Fibroblast of lung (primary cell): ENCODE results near the gene LY6G6C. TPM values are rescaled to one million over a fixed set of nuclear protein-coding genes. Genes with fewer than 3 reads are reported as not detected.

Experiments used
- DNase-seq, 2 donors: peaks; one replicate each; pipeline versions ENCODE4 v3.0.0 to v3.0.0-alpha.2; 2010; ENCODE audit warnings: low read depth in 2 of 2
- H2AFZ ChIP-seq: 2 replicates; pipeline ENCODE4 v1.5.1; 2012; ENCODE audit warnings: low read length, control low read depth, inconsistent platforms
- H3K27ac ChIP-seq: 2 replicates; pipeline ENCODE4 v1.5.1; 2011; ENCODE audit warnings: low read length, control low read depth; ENCODE audit not compliant: insufficient read depth
- H3K27me3 ChIP-seq: 2 replicates; pipeline ENCODE4 v1.5.1; 2011; ENCODE audit warnings: mild to moderate bottlenecking, low read length; ENCODE audit not compliant: control insufficient read depth, insufficient read depth
- H3K36me3 ChIP-seq: 2 replicates; pipeline ENCODE4 v1.5.1; 2011; ENCODE audit warnings: low read length; ENCODE audit not compliant: control insufficient read depth, insufficient read depth
- H3K4me1 ChIP-seq: 2 replicates; pipeline ENCODE4 v1.5.1; 2011; ENCODE audit warnings: low read length; ENCODE audit not compliant: control insufficient read depth, insufficient read depth; ENCODE audit errors: extremely low read depth
- H3K4me2 ChIP-seq: 2 replicates; pipeline ENCODE4 v1.5.1; 2011; ENCODE audit warnings: low read length, control low read depth; ENCODE audit not compliant: insufficient read depth; ENCODE audit errors: extremely low read depth
- H3K4me3 ChIP-seq, 4 experiments: fragments of 200-600 bp in 1 of 4; sonication (generic) in 1 of 4; replicated peaks in 1 of 4; 2 replicates each; pipeline ENCODE4 v1.5.1; 2011 to 2016; ENCODE audit warnings: low read length in 4 of 4, low read depth in 3 of 4, mild to moderate bottlenecking in 3 of 4, control low read depth in 2 of 4, inconsistent platforms in 1 of 4, mixed read lengths in 1 of 4; ENCODE audit not compliant: insufficient read depth in 1 of 4; ENCODE audit errors: control extremely low read depth in 1 of 4
- H3K79me2 ChIP-seq: 2 replicates; pipeline ENCODE4 v1.5.1; 2012; ENCODE audit warnings: mild to moderate bottlenecking, low read length, inconsistent platforms; ENCODE audit not compliant: control insufficient read depth, insufficient read depth
- H3K9ac ChIP-seq: 2 replicates; pipeline ENCODE4 v1.5.1; 2011; ENCODE audit warnings: mild to moderate bottlenecking, low read length, control low read depth; ENCODE audit not compliant: insufficient read depth
- H3K9me3 ChIP-seq: 2 replicates; pipeline ENCODE4 v1.5.1; 2012; ENCODE audit warnings: low read depth, low read length; ENCODE audit not compliant: control insufficient read depth, insufficient read depth
- H4K20me1 ChIP-seq: 2 replicates; pipeline ENCODE4 v1.5.1; 2011; ENCODE audit warnings: low read length; ENCODE audit not compliant: control insufficient read depth, insufficient read depth; ENCODE audit errors: extremely low read depth
- CTCF ChIP-seq, 2 donors: IDR thresholded peaks in 1 of 2; conservative IDR thresholded peaks in 1 of 2; 1 replicate in 1 of 2; 2 replicates in 1 of 2; pipeline ENCODE4 v1.5.1; 2011 to 2012; ENCODE audit warnings: low read length in 2 of 2, control low read depth in 1 of 2, inconsistent platforms in 1 of 2, low read depth in 1 of 2, mild to moderate bottlenecking in 1 of 2
- EZH2 ChIP-seq: IDR thresholded peaks from 2 replicates; pipeline ENCODE4 v1.5.1; 2012; ENCODE audit warnings: low read length, control low read depth, mild to moderate bottlenecking; ENCODE audit errors: missing control alignments
- polyA plus RNA-seq, 2 donors: library from polyadenylated mRNA; depleted of rRNA in 1 of 2; stranded (reverse) in 1 of 2; unstranded in 1 of 2; fragments of >200 nt; gene quantifications; 2 replicates each; pipeline ENCODE4 v1.2.1, GENCODE V29; 2011 to 2012; ENCODE audit warnings: missing spikeins in 1 of 2
- total RNA-seq: library from RNA; depleted of rRNA; stranded (reverse); fragments of >200 nt; gene quantifications from 2 replicates; pipeline ENCODE4 v1.2.1, GENCODE V29; 2014

LY6G6C gene
- total and polyA plus RNA-seq, 2 donors (not counting 1 experiment from before 2014, with no cell fraction given) = not detected

DNA sequence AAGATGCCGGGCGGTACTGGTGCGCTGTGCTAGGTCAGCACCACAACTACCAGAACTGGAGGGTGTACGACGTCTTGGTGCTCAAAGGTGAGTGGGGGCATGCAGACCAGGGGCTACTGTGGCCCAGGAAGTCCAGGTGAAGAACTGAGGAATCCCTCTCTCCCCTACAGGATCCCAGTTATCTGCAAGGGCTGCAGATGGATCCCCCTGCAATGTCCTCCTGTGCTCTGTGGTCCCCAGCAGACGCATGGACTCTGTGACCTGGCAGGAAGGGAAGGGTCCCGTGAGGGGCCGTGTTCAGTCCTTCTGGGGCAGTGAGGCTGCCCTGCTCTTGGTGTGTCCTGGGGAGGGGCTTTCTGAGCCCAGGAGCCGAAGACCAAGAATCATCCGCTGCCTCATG is 13.8 kb downstream of the LY6G6C start:
- H3K79me2 ChIP-seq = peaks cover 2% of the 10 kb centered on the region
- H3K9ac ChIP-seq = no peak overlapping the region
- peaks cover 13% of the 10 kb centered on the region for H3K27me3 ChIP-seq
- no peaks in the 10 kb centered on the region for H4K20me1 ChIP-seq
- H3K4me1 ChIP-seq = no peaks in the 10 kb centered on the region
- no peak for DNase-seq
- H3K36me3 ChIP-seq = no peaks in the 10 kb centered on the region
- no peak overlapping the region for H3K4me2 ChIP-seq
- H3K27ac ChIP-seq = no peak overlapping the region
- H3K9me3 ChIP-seq = no peaks in the 10 kb centered on the region
- H2AFZ ChIP-seq = no peak overlapping the region
- H3K4me3 ChIP-seq = no peak overlapping the region
- no peak for TF ChIP-seq CTCF (conservative IDR thresholded peaks at IDR 0.05 in 1 of 2, IDR thresholded peaks at IDR 0.05 in 1 of 2; ENCODE audit: low read depth in 1 of 2, low read length in 2 of 2)

DNA sequence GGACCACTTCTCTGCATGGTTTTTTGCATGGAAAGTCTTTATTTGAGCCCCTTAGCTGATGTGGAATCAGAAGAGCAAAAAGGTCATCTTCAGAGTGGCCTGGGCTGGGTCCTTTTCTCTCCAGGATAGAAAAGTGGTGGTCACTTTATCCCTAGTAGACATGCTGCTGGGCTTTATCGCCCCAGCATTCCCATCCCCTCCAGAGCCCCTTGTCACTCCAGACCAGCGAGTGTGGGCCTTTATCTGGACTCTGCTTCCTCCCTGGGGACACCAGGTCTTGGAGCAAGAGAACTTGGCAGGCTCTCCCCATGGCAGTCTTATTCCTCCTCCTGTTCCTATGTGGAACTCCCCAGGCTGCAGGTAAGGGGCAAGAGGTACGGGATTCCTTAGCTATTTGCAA is 14.9 kb downstream of the LY6G6C start, which contains the start of gene LY6G6F:
Gene LY6G6F, plus strand, starts transcription at position 268 of the 400 bp plus-strand sequence. Its CDS starts 41 bp downstream, at position 309.
- no peaks in the 10 kb centered on the region for H3K36me3 ChIP-seq
- no peak within 1 kb of the TSS for H3K9ac ChIP-seq
- DNase-seq = no peak
- TF ChIP-seq EZH2 (no peak), CTCF (conservative IDR thresholded peaks at IDR 0.05 in 1 of 2, IDR thresholded peaks at IDR 0.05 in 1 of 2; ENCODE audit: low read depth in 1 of 2, low read length in 2 of 2) (no peak)
- H3K27ac ChIP-seq = no peak within 1 kb of the TSS
- no peak within 1 kb of the TSS for H2AFZ ChIP-seq
- H3K4me3 ChIP-seq = no peak within 1 kb of the TSS
- no peaks in the 10 kb centered on the region for H3K9me3 ChIP-seq
- no peak within 1 kb of the TSS for H3K4me2 ChIP-seq
- H3K79me2 ChIP-seq = peaks cover 11% of the 10 kb centered on the region
- no peaks in the 10 kb centered on the region for H4K20me1 ChIP-seq
- peaks cover 8% of the 10 kb centered on the region for H3K27me3 ChIP-seq
- peaks cover 5% of the 10 kb centered on the region for H3K4me1 ChIP-seq

- Histone ChIP-seq H3K9me3 (no peaks in the 10 kb centered on the region), H3K27ac (no peak overlapping the region), H3K79me2 (peaks cover 18% of the 10 kb centered on the region), H3K36me3 (no peaks in the 10 kb centered on the region), H2AFZ (no peak overlapping the region), H3K4me3 (no peak overlapping the region), H3K9ac (no peak overlapping the region), H3K27me3 (peaks cover 5% of the 10 kb centered on the region), H4K20me1 (no peaks in the 10 kb centered on the region), H3K4me2 (no peak overlapping the region), H3K4me1 (peaks cover 8% of the 10 kb centered on the region)
- DNase-seq = no peak
- TF ChIP-seq CTCF (conservative IDR thresholded peaks at IDR 0.05 in 1 of 2, IDR thresholded peaks at IDR 0.05 in 1 of 2; ENCODE audit: low read depth in 1 of 2, low read length in 2 of 2) (no peak), EZH2 (no peak)
These were observed 15.6 kb downstream of the LY6G6C start for GRCh38 chr6:31705931-31706330.
